Measurements from ENCODE around the gene ADORA2B. TPM values are rescaled to one million over a fixed set of nuclear protein-coding genes. Genes with fewer than 3 reads are reported as not detected.

The ADORA2B gene
- polyA plus RNA-seq, 1 of the 3 experiments (the other 2 are of a cell fraction): 12.6 TPM

- Histone ChIP-seq H3K4me3 (ENCODE audit: low read depth in 2 of 2, low read length in 1 of 2) (no peak overlapping the region), H3K79me2 (ENCODE audit: insufficient read depth) (no peaks in the 10 kb centered on the region), H3K27me3 (ENCODE audit: insufficient read depth) (no peaks in the 10 kb centered on the region), H3K9ac (no peak overlapping the region), H3K9me2 (no peaks in the 10 kb centered on the region), H3F3A (replicated peaks; ENCODE audit: insufficient read depth) (no peaks in the 10 kb centered on the region), H4K20me1 (ENCODE audit: insufficient read depth) (no peaks in the 10 kb centered on the region), H3K27ac (ENCODE audit: low read depth in 2 of 2, low read length in 1 of 2) (no peak overlapping the region), H3K9me3 (no peaks in the 10 kb centered on the region), H2AFZ (ENCODE audit: low read depth) (no peak overlapping the region), H3K4me2 (no peak overlapping the region), H3K4me1 (ENCODE audit: control insufficient read depth in 1 of 2, insufficient read depth in 2 of 2, low read depth in 1 of 2, low read length in 1 of 2) (peaks cover 0 to 7% of the 10 kb centered on the region in 2 experiments; a peak in 1 of 4 replicates), H3K36me3 (replicated peaks in 1 of 2; ENCODE audit: control insufficient read depth in 1 of 2, insufficient read depth in 2 of 2, low read length in 1 of 2) (no peaks in the 10 kb centered on the region)
- ChIA-PET POLR2A (no interaction called here), CTCF (no interaction called here)
- DNase-seq: no peak
- TF ChIP-seq RAD21 (IDR thresholded peaks at IDR 0.05; ENCODE audit: low read length) (no peak), NRF1 (IDR thresholded peaks at IDR 0.05; ENCODE audit: low read depth, low read length) (no peak), FOXJ3 (CRISPR knock-in tag; IDR thresholded peaks at IDR 0.05) (no peak), USF1 (IDR thresholded peaks at IDR 0.05; ENCODE audit: borderline replicate concordance, low read depth) (no peak), USF2 (IDR thresholded peaks at IDR 0.05; ENCODE audit: borderline replicate concordance, low read depth, low read length) (no peak), TEAD4 (IDR thresholded peaks at IDR 0.05; ENCODE audit: borderline replicate concordance, insufficient read depth) (no peak), POLR2AphosphoS5 (IDR thresholded peaks at IDR 0.05; ENCODE audit: low read depth, low read length) (no peak), JUND (IDR thresholded peaks at IDR 0.05) (no peak), CHD2 (IDR thresholded peaks at IDR 0.05; ENCODE audit: low read length, partially characterized antibody) (no peak), EP300 (IDR thresholded peaks at IDR 0.05; ENCODE audit: borderline replicate concordance in 1 of 2, low read depth in 1 of 2, low read length in 1 of 2) (no peak), YY1 (IDR thresholded peaks at IDR 0.05; ENCODE audit: low read depth) (no peak), MXI1 (IDR thresholded peaks at IDR 0.05; ENCODE audit: low read depth, low read length) (no peak)
- TF ChIP-seq, protein P1, sequence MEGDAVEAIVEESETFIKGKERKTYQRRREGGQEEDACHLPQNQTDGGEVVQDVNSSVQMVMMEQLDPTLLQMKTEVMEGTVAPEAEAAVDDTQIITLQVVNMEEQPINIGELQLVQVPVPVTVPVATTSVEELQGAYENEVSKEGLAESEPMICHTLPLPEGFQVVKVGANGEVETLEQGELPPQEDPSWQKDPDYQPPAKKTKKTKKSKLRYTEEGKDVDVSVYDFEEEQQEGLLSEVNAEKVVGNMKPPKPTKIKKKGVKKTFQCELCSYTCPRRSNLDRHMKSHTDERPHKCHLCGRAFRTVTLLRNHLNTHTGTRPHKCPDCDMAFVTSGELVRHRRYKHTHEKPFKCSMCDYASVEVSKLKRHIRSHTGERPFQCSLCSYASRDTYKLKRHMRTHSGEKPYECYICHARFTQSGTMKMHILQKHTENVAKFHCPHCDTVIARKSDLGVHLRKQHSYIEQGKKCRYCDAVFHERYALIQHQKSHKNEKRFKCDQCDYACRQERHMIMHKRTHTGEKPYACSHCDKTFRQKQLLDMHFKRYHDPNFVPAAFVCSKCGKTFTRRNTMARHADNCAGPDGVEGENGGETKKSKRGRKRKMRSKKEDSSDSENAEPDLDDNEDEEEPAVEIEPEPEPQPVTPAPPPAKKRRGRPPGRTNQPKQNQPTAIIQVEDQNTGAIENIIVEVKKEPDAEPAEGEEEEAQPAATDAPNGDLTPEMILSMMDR (IDR thresholded peaks at IDR 0.05): no peak
- 96% methylated on average over 9 of the region's 16 CpGs for WGBS (ENCODE audit: low lambda C conversion rate)
Measured at GRCh38 chr17:15947976-15948752, 3.2 kb downstream of the ADORA2B start.
